Ovary (tissue), 9 donors: ENCODE measurements around the gene BBX. TPM values are rescaled to one million over a fixed set of nuclear protein-coding genes. Genes with fewer than 3 reads are reported as not detected.

Experiments used
- DNase-seq, 5 donors: peaks; one replicate each; pipeline ENCODE4 v3.0.0-alpha.2; 2019 to 2020
- H3K27ac ChIP-seq, 2 donors: fragments of 200-600 bp; one replicate each; pipeline versions ENCODE4 v1.5.1 to v1.8.0; 2019 to 2022
- H3K27me3 ChIP-seq: fragments of 200-600 bp; one replicate; pipeline ENCODE4 v1.8.0; 2022
- H3K36me3 ChIP-seq: fragments of 200-600 bp; sonication (generic); one replicate; pipeline ENCODE4 v1.5.1; 2019
- H3K4me1 ChIP-seq: one replicate; pipeline ENCODE4 v1.8.1; 2013; ENCODE audit warnings: mild to moderate bottlenecking, moderate library complexity; ENCODE audit not compliant: insufficient read depth
- H3K4me3 ChIP-seq: fragments of 200-600 bp; sonication (generic); one replicate; pipeline ENCODE4 v1.5.1; 2017
- H3K9me3 ChIP-seq, 2 donors: fragments of 200-600 bp in 1 of 2; sonication (generic) in 1 of 2; one replicate each; pipeline versions ENCODE4 v1.5.1 to v1.8.1; 2013 to 2019; ENCODE audit warnings: mild to moderate bottlenecking in 1 of 2, moderate library complexity in 1 of 2
- CTCF ChIP-seq, 3 donors: fragments of 450-650 bp in 2 of 3; fragments of 200-600 bp in 1 of 3; IDR thresholded peaks; one replicate each; pipeline versions ENCODE4 v1.5.1 to v1.8.0; 2016 to 2022; ENCODE audit warnings: antibody characterized with exemption in 3 of 3, mild to moderate bottlenecking in 1 of 3
- EP300 ChIP-seq: sonication (generic); formaldehyde crosslinking; IDR thresholded peaks from one replicate; pipeline ENCODE4 v1.6.1; 2017; ENCODE audit warnings: antibody characterized with exemption
- POLR2A ChIP-seq: fragments of 450-650 bp; IDR thresholded peaks from one replicate; pipeline ENCODE4 v1.6.1; 2017; ENCODE audit warnings: antibody characterized with exemption, mild to moderate bottlenecking, moderate library complexity
- WGBS, 3 donors: extraction: QIAGEN DNeasy Blood & Tissue Kit in 1 of 3; methylation state at CpG; one replicate each; pipeline versions ENCODE4 v1.1.5 to v1.1.7; 2013 to 2017; 5-methylcytosine and 5-hydroxymethylcytosine counted together
- intact Hi-C, 4 donors: fragments of 100-400 bp; cut with DNase I; formaldehyde crosslinking; loops; one replicate each; pipeline versions ENCODE4 v1.11.0 to v1.15.1; 2022 to 2023
- polyA plus RNA-seq, 2 donors: library from polyadenylated mRNA; stranded (reverse); fragments of 200-250 nt in 1 of 2; fragments of 350-450 nt in 1 of 2; fragmentation: Illumina TruSeq in 1 of 2; extraction: RNeasy Lipid Tissue Mini Kit (QIAGEN cat#74804) in 1 of 2; gene quantifications; one replicate each; pipeline ENCODE4 v1.2.3, GENCODE V29; 2013 to 2014
- total RNA-seq, 7 donors: library from RNA; depleted of rRNA in 2 of 7; stranded (reverse); fragments of >200 nt in 2 of 7; fragmentation: NEBNext Ultra II Directional in 3 of 7; extraction: Animal tissue kit (Norgen Biotek cat#: 25700) in 3 of 7; gene quantifications; one replicate each; pipeline versions ENCODE4 v1.1.0 to v1.2.4, GENCODE V29; 2016 to 2023
- donor health status: DM: no; HTN: no; CAD: no; lungs with moderate emphysema.
- donor health status: DM: no; HTN: no; CAD: no.
- donor health status: Bipolar disorder and iron deficiency.
- donor health status: DM: yes; HTN: yes; CAD: no.
- donor health status: DM: no; HTN: no; CAD: no.
- donor health status: DM: yes; HTN: yes; CAD: no.

The BBX gene
- total and polyA plus RNA-seq, 9 donors = 15.8 to 114 (median 86.3) TPM

DNA sequence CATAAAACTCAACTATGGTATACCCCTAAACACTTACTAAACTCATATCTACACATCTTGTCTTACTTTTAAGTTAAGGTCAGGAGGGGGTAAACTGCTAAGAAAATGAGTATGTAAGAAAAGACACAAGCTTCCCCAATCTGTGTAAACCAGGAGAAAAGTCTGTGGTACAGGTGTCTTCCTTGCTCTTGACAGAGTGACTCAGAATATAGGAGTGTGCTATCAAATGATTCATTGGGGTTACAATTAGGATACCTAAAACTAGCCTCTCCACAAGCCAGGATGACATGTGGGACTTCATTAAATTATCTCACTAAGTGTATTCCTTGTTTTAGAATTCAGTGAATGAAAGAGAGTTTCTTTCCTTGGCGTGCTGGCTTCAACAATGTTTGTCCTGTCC, 274.8 kb downstream of the BBX start:
- WGBS, 3 donors = 93 to 98% (median 98%) methylated on average over 1 of the region's 1 CpG
- no peak overlapping the region for H3K27ac ChIP-seq
- H3K9me3 ChIP-seq = no peaks in the 10 kb centered on the region
- TF ChIP-seq EP300 = no peak
- no peaks in the 10 kb centered on the region for H3K27me3 ChIP-seq
- H3K36me3 ChIP-seq = no peaks in the 10 kb centered on the region
- no peak for DNase-seq
- H3K4me1 ChIP-seq = peaks cover 5% of the 10 kb centered on the region
- no peak overlapping the region for H3K4me3 ChIP-seq
- intact Hi-C loops = no loop called here

DNA sequence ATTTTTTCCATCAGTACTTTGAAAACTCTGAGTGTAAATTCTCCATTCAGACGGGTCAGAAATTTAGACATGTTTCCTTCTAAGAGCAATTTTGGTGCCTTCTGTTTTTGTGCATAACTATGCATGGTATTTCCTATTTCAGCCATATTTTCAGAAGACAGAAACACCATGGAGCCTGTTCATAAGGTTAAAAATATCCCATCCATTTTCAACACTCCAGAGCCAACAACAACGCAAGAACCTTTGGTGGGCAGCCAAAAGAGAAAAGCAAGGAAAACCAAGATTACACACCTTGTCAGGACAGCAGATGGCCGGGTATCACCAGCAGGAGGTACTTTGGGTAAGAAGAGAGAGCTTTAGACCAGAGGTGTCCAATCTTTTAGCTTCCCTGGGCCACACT, 275.6 kb downstream of the BBX start:
- Histone ChIP-seq H3K36me3 (no peaks in the 10 kb centered on the region), H3K4me1 (peaks cover 5% of the 10 kb centered on the region), H3K4me3 (no peak overlapping the region), H3K27me3 (no peaks in the 10 kb centered on the region), H3K27ac (no peak overlapping the region), H3K9me3 (no peaks in the 10 kb centered on the region)
- intact Hi-C loops = no loop called here
- DNase-seq = no peak
- WGBS, 3 donors = 13 to 27% (median 16%) methylated on average over 3 of the region's 3 CpGs
- no peak for TF ChIP-seq POLR2A
- no peak for TF ChIP-seq EP300
- no peak for TF ChIP-seq CTCF (IDR thresholded peaks at IDR 0.05)

DNA sequence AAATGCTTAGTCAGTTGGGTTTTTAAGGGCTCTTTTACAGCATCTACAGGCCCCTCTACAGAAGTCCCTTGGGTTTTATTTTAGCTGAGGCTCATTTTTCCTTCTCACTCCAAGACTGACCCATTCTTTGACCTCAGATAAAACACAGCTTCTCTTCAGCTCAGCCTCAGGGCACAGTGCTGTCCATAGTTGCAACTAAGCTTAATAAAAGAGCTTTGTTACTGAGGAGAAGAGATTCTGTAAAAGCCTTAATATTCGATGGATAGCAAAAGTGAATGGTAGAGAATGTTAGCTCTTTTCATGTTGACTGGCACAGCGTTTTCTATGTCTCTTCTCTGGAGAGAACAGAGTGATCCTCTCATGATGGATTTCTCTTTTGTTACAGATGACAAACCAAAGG, 277.9 kb downstream of the BBX start:
- TF ChIP-seq POLR2A (no peak), CTCF (IDR thresholded peaks at IDR 0.05) (no peak), EP300 (no peak)
- WGBS, 3 donors = 80 to 85% (median 80%) methylated on average over 2 of the region's 2 CpGs
- no peak overlapping the region for H3K27ac ChIP-seq
- no peak overlapping the region for H3K4me3 ChIP-seq
- H3K4me1 ChIP-seq = peaks cover 3% of the 10 kb centered on the region
- H3K9me3 ChIP-seq = no peaks in the 10 kb centered on the region
- no peaks in the 10 kb centered on the region for H3K27me3 ChIP-seq
- intact Hi-C loops = no loop called here
- H3K36me3 ChIP-seq = no peaks in the 10 kb centered on the region
- DNase-seq = no peak

DNA sequence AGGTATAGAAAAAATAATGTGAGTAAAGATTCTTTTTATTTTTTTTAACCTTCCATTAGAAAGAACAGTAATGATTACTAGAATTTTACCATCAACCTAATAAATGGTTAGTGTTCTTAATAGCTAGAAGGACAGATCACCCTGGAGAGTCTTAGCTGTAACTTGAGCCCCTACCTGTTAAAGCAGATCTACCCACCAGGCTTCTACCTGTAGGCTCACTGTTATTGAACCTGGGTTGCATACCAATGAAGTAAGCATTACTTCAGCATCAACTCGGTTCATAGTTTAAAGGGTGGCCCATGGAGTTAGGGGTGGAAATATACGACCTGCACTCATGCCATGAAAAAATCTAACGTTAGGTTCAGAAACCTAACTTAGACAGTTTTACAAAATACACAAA, 280.4 kb downstream of the BBX start:
- H3K27ac ChIP-seq = no peak overlapping the region
- H3K4me1 ChIP-seq = peaks cover 3% of the 10 kb centered on the region
- H3K27me3 ChIP-seq = no peaks in the 10 kb centered on the region
- intact Hi-C loops = no loop called here
- no peak for DNase-seq
- H3K36me3 ChIP-seq = no peaks in the 10 kb centered on the region
- 89 to 92% (median 89%) methylated on average over 3 of the region's 3 CpGs for WGBS, 3 donors
- TF ChIP-seq EP300 (no peak), POLR2A (no peak), CTCF (IDR thresholded peaks at IDR 0.05) (no peak)
- no peak overlapping the region for H3K4me3 ChIP-seq
- no peaks in the 10 kb centered on the region for H3K9me3 ChIP-seq

DNA sequence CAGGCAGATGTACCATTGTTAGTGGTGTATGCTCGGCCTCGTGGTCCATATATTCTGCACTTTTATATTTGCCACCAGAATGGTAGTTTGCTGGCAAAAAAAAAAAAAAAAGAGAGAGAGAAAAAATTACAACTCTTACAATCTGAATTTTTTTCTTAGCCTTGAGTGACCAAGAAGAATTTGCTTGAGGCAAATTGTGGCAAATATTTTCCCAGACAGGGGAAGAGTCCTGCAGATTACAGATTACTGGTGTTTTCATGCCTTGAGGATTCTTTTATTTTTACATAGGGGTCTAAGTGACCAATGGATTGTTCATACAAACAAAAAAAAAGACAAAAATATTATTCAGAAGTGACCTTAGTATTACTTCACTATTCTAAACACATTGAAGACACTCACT, 283.3 kb downstream of the BBX start:
- TF ChIP-seq CTCF (IDR thresholded peaks at IDR 0.05) (no peak), POLR2A (no peak), EP300 (no peak)
- no peaks in the 10 kb centered on the region for H3K9me3 ChIP-seq
- H3K36me3 ChIP-seq = no peaks in the 10 kb centered on the region
- peaks cover 3% of the 10 kb centered on the region for H3K4me1 ChIP-seq
- intact Hi-C loops = no loop called here
- WGBS, 3 donors = 92 to 94% (median 93%) methylated on average over 2 of the region's 2 CpGs
- no peak overlapping the region for H3K4me3 ChIP-seq
- H3K27me3 ChIP-seq = no peaks in the 10 kb centered on the region
- no peak overlapping the region for H3K27ac ChIP-seq
- no peak for DNase-seq
